ENCODE results near the gene SLC25A21. TPM values are rescaled to one million over a fixed set of nuclear protein-coding genes. Genes with fewer than 3 reads are reported as not detected.
A peak's percentile ranks its signal among the peaks of the same experiment; 100 is the strongest.

The SLC25A21 gene
- total RNA-seq, 1 donor from 2014 or later, result 0.89 TPM

DNA sequence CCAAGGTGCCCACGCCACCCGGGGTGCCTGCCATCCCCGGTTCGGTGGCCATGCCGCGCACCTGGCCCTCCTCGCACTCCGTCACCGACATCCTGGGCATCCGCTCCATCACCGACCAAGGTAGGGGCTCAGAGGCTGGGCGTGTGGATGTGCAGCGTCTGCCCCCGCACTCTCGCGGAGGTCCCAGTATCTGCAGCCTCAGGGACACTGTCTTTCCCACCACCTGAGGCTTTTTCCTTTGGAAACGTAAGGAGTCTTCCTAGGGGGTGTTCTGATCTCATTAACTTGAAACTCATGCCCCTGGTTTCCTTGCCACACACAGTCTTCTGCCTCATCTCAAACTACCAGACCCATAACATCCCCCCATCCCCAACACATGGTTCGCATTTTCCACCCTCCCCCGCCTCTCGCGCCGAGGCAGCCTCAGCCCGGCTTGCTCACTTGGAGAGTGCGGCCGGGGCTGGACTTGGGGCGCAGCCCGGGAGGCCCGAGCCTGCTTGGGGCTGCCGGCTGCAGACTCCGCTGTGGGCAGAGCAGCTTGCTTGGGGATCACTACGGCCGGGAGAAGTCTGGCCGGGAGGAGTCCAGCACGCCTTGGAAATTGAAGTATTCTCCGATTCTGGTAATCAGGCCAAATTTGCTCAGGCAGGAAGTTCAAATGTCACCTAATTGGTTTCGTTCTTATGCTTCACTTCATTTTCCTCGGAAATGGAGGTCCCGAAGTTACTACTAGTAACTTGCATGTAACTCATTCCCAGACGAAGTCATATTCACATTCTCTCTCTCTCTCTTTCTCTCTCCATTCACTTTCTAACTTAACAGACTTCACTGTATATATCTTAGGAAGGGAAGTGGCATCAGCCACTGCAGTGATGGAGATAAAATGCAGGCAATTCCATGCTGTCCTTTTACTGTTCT, 508.7 kb downstream of the SLC25A21 start:
- DNase-seq (ENCODE audit: low read depth), result no peak

DNA sequence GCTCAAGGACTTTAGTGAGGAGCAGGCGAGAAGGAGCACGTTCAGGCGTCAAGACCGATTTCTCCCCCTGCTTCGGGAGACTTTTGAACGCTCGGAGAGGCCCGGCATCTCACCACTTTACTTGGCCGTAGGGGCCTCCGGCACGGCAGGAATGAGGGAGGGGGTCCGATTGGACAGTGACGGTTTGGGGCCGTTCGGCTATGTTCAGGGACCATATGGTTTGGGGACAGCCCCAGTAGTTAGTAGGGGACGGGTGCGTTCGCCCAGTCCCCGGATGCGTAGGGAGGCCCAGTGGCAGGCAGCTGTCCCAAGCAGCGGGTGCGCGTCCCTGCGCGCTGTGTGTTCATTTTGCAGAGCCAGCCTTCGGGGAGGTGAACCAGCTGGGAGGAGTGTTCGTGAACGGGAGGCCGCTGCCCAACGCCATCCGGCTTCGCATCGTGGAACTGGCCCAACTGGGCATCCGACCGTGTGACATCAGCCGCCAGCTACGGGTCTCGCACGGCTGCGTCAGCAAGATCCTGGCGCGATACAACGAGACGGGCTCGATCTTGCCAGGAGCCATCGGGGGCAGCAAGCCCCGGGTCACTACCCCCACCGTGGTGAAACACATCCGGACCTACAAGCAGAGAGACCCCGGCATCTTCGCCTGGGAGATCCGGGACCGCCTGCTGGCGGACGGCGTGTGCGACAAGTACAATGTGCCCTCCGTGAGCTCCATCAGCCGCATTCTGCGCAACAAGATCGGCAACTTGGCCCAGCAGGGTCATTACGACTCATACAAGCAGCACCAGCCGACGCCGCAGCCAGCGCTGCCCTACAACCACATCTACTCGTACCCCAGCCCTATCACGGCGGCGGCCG, 509.6 kb downstream of the SLC25A21 start:
- DNase-seq (ENCODE audit: low read depth), result no peak

DNA sequence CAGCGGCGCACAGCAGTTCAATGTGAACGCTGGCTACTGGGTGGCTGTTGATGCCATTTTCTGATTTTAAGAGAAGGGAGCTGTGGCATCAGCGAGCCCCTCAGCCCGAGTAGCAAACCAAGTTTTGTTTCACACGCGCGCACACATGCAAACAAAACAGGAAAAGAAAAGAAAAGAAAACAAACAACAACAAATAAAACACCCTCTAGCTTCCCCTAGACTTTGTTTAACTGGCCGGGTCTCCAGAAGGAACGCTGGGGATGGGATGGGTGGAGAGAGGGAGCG, 510.2 kb downstream of the SLC25A21 start:
- DNase-seq (ENCODE audit: low read depth), result no peak

DNA sequence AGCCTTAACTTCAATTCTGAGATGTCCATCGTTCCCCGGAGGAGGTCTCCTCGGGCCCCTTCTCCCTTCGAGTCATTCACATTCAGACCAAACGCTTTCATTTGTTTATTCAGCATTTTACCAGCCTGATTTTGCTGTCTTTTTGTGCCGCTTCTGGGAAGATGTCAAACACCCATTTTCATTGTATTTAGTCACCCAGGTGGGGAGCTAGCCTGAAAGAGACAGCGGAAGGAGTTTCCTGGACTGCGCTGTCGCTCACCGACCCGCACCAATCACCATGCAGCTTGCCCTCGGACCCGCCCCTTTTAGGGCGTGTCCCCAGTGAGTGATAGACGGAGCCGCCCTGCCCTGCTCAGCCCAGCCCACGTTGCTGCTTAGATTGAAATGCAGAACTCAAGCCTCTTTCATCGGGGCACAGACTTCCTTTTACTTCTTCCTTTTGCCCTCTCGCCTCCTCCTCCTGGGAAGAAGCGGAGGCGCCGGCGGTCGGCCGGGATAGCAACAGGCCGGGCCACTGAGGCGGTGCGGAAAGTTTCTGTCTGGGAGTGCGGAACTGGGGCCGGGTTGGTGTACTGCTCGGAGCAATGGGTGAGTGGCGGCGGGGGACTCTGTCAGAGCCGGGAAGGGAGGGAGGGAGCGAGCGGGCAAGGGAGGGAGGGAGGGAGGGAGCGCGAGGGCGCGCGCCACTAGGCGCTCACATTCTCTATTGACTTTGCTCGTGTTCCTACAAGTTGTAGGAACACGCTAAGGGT, 510.7 kb downstream of the SLC25A21 start, which contains the start of gene PAX9:
Gene PAX9, plus strand, starts transcription at position 355 of the 752 bp plus-strand sequence. Its CDS starts 230 bp downstream, at position 585.
- peak; percentile 41 for DNase-seq (ENCODE audit: low read depth)

DNA sequence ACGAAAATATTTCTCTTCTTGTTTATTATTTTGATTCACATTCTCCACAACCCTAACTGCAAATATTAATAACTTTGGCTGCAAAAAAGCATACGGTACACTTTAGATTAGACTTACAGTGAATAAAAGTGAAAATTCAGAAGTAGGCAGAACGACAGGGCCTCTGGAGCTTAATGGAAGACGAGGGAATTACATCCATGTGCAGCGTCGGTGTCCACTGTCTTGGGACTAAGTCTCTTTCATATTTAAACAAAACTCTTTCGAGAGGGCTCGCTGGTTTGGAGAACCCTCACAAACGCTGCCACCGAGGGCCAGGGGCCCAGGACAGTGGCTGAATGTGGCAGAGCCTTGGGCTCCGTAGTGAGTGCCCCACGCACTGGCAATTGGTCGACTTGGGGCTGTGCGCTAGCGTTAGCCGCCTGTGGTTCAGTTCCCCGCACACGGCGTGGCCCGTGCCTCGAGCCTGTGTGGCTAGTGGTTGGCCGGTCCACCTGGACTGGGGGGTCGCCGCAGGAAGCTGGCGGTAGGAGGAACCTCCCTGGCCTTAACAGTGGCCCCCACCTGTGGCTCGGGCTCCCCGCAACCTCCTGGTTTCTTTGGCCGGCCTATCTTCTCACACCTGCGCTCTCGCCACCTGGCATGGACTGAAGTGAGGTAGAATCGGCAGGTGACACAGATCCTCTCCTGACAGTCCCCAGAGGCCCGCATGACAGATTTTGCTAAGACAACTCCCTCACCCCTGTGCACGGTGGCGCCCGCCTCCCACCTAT, 511.5 kb downstream of the SLC25A21 start:
- no peak for DNase-seq (ENCODE audit: low read depth)

DNA sequence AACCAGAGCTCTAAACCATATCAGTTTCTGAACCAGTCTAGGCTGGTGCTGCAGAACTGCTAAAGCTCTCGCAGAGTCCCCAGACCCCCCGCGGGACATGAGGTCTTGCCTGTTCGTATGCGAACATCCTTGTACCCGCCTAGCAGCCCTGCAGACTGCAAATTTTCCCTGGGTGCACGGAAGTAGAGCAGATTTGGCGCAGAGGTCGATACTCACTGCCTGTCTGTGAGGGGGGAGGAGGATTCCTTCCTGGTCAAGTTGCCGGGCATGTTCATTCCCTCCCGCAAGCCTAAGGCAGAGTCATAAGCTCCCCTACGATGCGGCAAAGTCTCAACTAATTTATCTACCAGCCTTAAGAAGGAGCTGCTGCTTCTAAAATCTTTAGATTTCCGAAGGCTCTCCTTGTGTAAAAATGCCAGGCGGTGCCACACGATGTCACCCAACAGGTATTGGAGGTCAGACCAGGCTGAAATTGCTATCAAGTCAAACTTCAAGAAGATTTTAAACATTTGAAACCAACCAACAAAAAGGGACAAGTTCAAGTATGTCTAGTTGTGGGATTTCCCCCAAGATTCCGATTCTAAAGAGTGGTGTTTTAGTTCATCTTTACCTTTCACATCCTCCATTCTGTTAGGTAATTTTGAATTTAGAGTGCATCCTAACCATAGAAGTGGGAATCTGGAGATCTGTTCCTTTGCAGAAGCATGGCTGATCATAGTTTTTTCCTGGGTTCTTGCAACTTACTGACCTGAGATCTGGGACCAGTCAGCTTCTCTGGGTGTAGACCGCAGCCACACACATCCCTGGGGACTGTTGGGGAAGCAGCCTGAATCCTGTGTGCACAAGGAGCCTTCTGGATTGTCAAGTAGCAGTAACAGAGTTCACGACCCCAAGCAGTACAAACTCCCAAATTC, 512.3 kb downstream of the SLC25A21 start:
- no peak for DNase-seq (ENCODE audit: low read depth)

DNA sequence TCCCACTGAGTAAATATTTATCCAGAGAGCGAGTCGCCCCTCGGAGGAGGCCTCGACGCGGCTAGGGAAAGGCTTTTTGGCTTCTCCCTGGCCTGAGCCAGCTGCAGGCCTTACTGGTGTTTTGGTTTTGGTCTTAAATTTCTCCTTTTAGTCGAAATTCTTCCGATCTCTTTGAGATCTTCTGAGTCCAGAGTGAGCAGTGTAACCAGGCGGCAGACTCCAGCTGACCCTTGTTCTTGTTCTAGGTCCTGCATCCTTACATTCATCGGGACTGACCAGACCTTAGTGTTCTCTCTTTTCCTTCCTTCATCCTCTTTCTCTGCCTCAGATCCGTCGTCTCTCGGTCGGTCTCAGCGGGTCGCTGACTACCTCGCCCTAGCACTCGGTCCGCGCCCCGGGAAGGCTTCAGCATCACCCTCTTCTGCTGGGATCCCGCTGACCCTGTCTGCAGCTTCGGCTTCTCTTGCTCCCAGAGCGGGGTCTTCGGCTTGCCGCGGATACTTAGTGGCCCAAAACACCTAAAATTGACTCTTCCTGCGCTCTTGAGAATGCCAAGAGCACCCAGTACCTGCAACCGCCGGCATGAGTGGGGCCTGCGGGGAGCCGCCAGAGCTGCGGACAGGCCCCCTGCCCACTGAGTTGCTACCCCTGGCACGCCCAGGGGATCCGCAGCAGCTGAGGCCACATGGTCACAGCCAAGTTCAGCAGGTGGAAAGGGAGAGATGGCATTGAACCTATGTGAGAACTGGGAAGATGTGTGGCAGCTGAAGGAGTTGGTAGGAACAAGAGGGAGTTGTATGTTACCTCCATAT, 513.2 kb downstream of the SLC25A21 start:
- DNase-seq (ENCODE audit: low read depth), result no peak

DNA sequence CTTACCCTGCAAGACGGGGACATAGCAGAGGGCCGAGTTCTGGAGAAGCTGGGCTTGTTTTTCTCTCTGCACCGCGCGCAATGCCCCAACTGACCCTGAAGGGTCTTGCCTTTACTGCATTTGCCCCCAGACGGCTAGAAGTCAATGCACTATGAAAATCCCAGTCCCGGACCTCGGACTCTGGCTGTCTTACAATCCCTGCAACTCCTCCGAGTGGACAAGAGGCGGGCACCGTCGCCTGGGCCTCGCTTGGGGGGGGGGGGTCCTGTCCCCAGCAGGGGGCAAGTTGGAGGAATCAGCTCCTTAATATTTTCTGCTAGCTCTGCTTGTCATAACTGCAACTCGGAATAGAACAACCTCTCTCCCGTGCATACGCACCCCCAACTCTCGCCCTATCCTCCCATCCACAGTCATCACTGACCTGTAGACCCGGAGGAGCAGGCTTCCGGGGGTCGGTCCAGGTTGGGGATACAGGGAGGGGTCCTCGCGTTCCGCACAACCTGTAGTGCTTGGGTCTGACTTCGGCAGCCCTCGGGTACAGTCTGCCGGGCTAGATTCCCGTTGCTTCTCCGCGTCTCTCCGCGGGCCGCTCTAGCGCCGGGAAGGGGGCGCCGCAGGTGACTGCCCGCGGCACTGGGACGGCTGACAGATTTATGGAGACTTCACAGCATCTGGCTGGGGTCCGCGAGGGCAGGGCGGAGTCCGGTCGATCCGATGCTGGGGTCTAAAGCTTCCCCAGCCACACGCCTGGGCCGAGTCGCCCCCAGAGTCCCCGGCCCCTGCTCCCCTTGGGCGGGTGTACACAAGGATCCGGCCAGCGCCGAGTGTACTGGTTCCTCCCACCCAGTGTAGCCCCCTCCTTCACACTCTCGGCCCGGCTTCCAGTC, 514.0 kb downstream of the SLC25A21 start:
- no peak for DNase-seq (ENCODE audit: low read depth)

DNA sequence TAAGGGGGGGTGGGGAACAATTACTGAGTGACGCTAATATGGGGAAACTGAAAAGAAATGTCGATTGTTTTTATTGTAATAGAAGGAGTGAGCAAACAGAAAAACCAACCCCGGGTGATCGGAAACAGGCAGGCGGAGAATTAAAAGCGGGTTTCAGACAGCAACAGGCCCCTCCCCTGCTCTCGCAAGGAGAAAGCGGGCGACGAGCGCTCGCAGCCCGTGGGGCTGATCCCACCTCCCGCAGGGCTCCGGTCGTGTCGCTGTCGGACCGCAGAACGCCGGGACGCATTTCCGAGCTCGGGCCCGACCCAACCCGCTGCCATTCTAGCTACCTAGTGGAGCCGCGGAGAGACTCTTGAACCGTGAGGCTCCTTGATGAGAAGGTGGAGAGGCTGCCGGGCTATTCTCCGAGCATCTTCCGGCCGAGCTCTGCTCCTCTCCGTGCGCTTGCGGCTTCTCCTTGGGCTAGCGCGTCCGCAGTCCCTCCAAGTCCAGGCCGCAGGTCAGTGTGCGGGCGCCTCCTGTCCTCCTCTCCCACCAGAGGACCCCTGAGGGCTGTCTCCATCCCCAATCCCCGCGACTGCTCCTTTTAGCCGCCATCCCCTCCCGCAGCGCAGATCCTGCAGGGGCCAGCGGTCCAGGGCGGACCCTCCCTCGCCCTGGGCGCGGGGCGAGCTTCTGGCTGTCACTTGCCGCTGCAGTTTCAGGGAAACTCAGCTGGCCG, 514.8 kb downstream of the SLC25A21 start:
- DNase-seq (ENCODE audit: low read depth), result no peak

DNA sequence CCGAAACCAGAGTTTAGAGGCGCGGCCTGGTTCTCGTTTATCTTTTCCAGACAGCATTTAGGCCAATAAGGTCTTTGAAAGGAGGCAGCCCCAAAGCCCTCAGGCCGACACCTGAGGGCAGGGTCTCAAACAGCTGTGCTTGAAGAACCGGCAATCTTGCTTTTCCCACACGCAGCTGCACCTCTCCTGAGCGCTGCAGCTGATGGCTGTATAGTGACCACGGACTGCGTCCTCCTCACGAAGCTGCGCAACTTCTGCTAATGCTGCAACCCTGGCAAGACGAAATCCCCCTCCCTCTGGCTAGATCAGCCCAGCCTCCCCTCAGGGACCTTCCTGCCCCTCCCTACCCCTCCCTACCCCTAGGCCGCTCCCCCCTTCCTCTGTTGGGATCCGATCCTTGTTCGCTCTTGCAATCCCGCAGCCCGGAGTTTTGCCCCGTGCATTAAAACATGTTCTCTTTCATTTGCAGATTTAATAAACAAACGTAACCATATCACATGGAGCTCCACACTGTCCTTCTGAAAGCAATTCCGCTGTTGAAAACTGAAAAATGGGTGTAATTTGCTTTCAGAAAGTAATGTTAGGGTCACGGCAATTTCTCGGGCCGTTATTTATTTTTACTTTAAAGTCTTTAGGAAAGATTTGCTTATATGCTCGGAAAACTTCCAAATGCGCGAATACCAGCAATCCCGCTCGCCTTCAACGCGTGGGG, 515.6 kb downstream of the SLC25A21 start:
- no peak for DNase-seq (ENCODE audit: low read depth)

DNA sequence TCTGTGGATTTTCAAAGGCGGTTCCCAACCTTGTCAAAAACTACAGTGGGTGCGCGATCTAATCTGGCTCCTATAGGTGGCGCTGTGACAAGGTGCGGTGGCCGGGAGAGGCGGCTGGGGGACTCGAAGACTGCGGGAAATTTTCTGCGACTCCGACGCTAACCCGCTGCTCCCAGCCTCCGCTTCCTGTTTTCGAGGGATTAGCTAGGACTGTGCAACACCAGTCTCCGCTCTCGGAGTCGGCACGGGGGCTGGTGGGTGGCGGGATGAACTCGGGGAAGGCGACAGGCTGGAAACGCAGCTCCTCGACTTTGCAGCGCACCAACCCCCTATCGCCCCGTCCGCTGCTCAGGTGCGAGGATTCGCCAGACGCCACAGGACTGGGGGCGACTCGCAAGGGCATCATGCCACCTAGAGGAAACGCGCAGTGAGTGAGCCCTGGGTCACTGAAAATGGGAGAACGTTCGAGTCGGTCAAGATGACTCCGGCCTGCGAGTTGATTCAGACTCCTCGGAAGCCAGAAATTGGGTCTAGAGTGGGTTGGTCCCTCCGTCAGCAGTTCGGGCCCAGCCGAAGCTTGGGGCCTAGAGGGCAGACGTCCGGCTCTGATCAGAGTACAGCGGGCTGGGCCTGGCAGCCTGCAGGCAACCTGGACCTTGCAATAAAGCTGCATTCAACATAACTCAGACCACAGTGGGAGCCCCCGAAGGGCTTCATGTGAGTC, 516.3 kb downstream of the SLC25A21 start:
- no peak for DNase-seq (ENCODE audit: low read depth)

DNA sequence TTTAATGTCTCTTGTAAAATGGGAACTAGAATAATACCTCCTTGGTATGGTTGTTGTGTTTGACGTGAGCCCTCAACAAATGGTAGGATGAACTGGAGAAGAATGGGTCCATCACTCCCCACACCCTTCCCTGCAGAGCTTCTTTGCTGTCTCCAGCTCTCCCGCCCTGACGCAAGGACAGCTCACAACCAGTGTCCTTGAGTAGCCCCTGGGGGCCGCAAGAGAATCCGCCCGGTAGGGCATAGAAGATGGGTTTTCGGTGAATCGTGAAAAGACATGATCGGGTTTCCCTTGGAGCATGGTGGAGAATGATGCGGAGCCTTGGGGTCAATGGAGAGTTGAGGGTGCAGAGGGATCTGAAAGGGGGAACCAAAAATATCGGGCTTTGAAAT, 516.8 kb downstream of the SLC25A21 start:
- no peak for DNase-seq (ENCODE audit: low read depth)

DNA sequence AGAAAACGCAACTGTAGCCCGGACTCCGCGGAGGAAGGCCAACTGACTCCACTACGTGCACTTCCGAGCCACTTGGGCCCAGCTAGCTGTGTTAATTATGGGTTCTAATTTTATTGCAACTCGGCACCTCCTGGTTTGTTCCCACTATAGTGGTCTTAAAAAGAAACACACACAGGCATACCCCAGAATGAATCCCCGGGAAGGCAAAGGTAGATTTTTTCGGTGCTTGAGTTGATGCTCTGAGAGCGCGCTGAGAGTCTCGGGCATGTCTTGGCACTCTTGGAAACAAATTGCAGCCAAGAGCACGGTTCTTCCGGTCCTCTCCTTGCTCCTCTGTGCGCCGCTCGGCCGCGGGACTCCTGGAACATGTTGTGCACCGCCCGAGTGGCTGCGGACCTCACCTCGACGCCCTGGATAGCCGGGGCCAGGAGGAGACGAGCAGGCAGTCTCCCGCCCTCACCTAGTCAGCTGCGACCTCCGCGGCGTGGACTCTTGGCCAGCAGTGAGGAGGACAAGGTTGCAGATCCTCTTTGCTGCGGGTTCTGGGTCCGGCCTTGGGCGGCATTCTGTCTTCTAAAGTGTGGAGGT, 517.5 kb downstream of the SLC25A21 start:
- no peak for DNase-seq (ENCODE audit: low read depth)

DNA sequence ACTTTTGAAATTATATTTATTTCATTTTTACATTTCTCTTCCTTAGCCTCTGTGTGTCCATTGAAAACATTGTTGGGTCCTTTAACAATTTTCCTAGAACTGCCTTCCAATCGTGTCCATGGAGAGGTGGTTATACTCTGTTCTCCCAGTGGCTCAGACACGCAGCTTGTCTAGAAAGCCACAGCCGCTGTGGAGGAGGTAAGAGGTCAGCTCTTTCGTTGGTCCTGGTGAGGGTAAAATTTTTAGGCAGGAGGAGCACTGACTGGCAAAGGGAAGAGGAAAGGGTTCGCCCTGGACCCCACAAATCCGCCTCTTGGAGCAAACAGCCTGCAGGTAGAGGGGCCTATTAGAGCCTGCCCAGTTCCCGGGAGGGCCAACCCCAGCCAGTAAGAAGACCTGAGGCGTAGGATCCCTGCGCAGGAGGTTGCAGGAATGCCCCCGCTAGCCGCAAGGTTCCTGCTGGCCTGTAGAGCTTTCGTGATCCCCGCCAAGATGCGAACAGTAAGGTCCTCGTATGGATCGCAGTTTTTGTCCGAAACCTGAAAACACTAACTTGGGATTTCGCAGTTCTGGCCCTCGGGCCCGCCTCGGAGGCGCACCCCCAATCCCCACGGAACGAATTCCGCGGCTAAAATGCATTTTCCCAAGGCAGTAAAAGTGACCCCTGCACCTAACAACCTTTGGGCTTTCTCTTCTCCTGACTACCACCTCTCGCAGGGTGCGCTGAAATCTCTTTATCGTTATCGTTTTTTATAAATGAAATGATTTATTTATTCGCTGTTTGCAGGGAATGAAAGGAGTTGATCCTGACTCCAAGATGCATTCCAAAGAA, 518.2 kb downstream of the SLC25A21 start:
- DNase-seq (ENCODE audit: low read depth), result no peak

DNA sequence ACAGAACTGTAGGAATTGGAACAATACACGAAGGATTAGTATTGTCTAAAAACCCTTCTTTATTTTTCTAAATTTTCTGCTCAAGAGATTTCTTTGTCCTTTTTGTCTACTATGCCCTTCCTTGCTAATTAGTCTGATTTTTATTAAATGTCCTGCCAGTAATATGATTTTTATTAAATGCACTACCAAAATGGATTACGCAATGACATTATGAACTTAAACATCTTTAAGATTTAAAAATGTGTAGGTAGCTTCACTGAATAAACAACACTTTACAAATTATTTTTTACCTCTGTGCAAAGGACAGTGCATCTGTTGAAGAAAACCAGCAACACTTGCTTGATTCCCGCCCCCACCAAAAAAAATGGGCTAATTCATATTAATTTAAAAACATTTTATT, 519.0 kb downstream of the SLC25A21 start:
- DNase-seq (ENCODE audit: low read depth), result no peak
